GM18498 (cell line): ENCODE results near the gene OLFML2A.

ENCODE experiments used
- ATAC-seq: cut with Tn5 transposase; IDR thresholded peaks from one replicate; pipeline ENCODE4 v1.9.1; 2021; ENCODE audit warnings: mild to moderate bottlenecking, moderate library complexity; ENCODE audit not compliant: unreplicated experiment

The OLFML2A gene

GRCh38 chr9:124774129-124774978 is 2.6 kb upstream of the OLFML2A start:
- no peak for ATAC-seq

- no peak for ATAC-seq
These were observed 347 bp upstream of the OLFML2A start for GRCh38 chr9:124776618-124776953.

- no peak for ATAC-seq
These were observed 1.8 kb downstream of the OLFML2A start for GRCh38 chr9:124778575-124779367.

- ATAC-seq = no peak
These were observed 2.6 kb downstream of the OLFML2A start for GRCh38 chr9:124779368-124780059.

- no peak for ATAC-seq
These were observed 3.3 kb downstream of the OLFML2A start for GRCh38 chr9:124780060-124780756.

- no peak for ATAC-seq
These were observed 3.8 kb downstream of the OLFML2A start for GRCh38 chr9:124780757-124781151.

GRCh38 chr9:124781967-124782660 is 5.2 kb downstream of the OLFML2A start:
- ATAC-seq = no peak

- no peak for ATAC-seq
These were observed 6.0 kb downstream of the OLFML2A start for GRCh38 chr9:124782661-124783574.

GRCh38 chr9:124783830-124784229 is 6.9 kb downstream of the OLFML2A start:
- no peak for ATAC-seq

GRCh38 chr9:124784509-124784908 is 7.6 kb downstream of the OLFML2A start:
- ATAC-seq = no peak

- no peak for ATAC-seq
These were observed 10.1 kb downstream of the OLFML2A start for GRCh38 chr9:124786881-124787573.

- no peak for ATAC-seq
These were observed 11.7 kb downstream of the OLFML2A start for GRCh38 chr9:124788542-124789217.

GRCh38 chr9:124789531-124789930 is 12.6 kb downstream of the OLFML2A start:
- no peak for ATAC-seq

- no peak for ATAC-seq
These were observed 13.4 kb downstream of the OLFML2A start for GRCh38 chr9:124790301-124790700.

- no peak for ATAC-seq
These were observed 14.0 kb downstream of the OLFML2A start for GRCh38 chr9:124790801-124791505.

GRCh38 chr9:124792257-124793014 is 15.5 kb downstream of the OLFML2A start:
- ATAC-seq = no peak

GRCh38 chr9:124793015-124793541 is 16.1 kb downstream of the OLFML2A start:
- ATAC-seq = no peak
